WTC11 (cell line): ENCODE results near the gene SPRED2. TPM values are rescaled to one million over a fixed set of nuclear protein-coding genes. Genes with fewer than 3 reads are reported as not detected.

Experiments used
- ATAC-seq: fragments of 200-7000 bp; cut with Tn5 transposase; 2 replicates; pipeline ENCODE4 v1.10.0; 2021; ENCODE audit warnings: mild to moderate bottlenecking, moderate library complexity
- CTCF ChIA-PET: fragments of 300-600 bp; sonication (Branson Sonifier 250); formaldehyde crosslinking; loops from one replicate; lab custom pipeline; 2021; ENCODE audit warnings: antibody characterized with exemption; lab: Charles Lee
- POLR2A ChIA-PET: fragments of 350-600 bp; sonication (Branson Sonifier 250); formaldehyde crosslinking; loops from one replicate; lab custom pipeline; 2021; ENCODE audit warnings: antibody characterized with exemption; lab: Charles Lee
- DNase-seq: peaks from one replicate; pipeline ENCODE4 v3.0.0; 2021; ENCODE audit warnings: low spot score
- H3K27ac Mint-ChIP-seq: 2 replicates; pipeline ENCODE4 v1.8.0; 2021; ENCODE audit warnings: mixed read lengths
- H3K27me3 Mint-ChIP-seq: 2 replicates; pipeline ENCODE4 v1.8.0; 2021; ENCODE audit warnings: low read depth, mild to moderate bottlenecking, moderate library complexity, mixed read lengths
- H3K36me3 Mint-ChIP-seq: 2 replicates; pipeline ENCODE4 v1.8.0; 2021; ENCODE audit warnings: mixed read lengths
- H3K4me1 Mint-ChIP-seq: 2 replicates; pipeline ENCODE4 v1.8.0; 2022; ENCODE audit warnings: mixed read lengths
- H3K4me3 Mint-ChIP-seq: 2 replicates; pipeline ENCODE4 v1.8.0; 2021; ENCODE audit warnings: mild to moderate bottlenecking, moderate library complexity, mixed read lengths
- H3K9me3 Mint-ChIP-seq: 2 replicates; pipeline ENCODE4 v1.8.0; 2021; ENCODE audit warnings: mixed read lengths
- AFF4 ChIP-seq: sonication (generic); formaldehyde crosslinking; IDR thresholded peaks from 2 replicates; pipeline ENCODE4 v1.8.1; 2023; ENCODE audit warnings: mild to moderate bottlenecking, missing genetic modification reagents, borderline replicate concordance
- ARID4B ChIP-seq: sonication (generic); formaldehyde crosslinking; IDR thresholded peaks from 2 replicates; pipeline ENCODE4 v1.8.0; 2023; ENCODE audit warnings: missing genetic modification reagents, mild to moderate bottlenecking, borderline replicate concordance
- ATF1 ChIP-seq: sonication (generic); formaldehyde crosslinking; IDR thresholded peaks from 2 replicates; pipeline ENCODE4 v1.8.1; 2023; ENCODE audit warnings: mild to moderate bottlenecking, moderate library complexity, missing genetic modification reagents
- ATF2 ChIP-seq: sonication (generic); formaldehyde crosslinking; IDR thresholded peaks from 2 replicates; pipeline ENCODE4 v1.8.1; 2022; ENCODE audit warnings: low read depth, missing genetic modification reagents, borderline replicate concordance
- CDX4 ChIP-seq: fragments of 250-450 bp; sonication (Bioruptor Pico); IDR thresholded peaks from 2 replicates; pipeline ENCODE4 v1.9.0; 2021; ENCODE audit warnings: moderate library complexity, mild to moderate bottlenecking, inconsistent platforms, borderline replicate concordance
- E2F4 ChIP-seq: sonication (generic); formaldehyde crosslinking; IDR thresholded peaks from 2 replicates; pipeline ENCODE4 v1.8.1; 2022; ENCODE audit warnings: low read depth, mild to moderate bottlenecking, moderate library complexity, missing genetic modification reagents, borderline replicate concordance
- FOXK1 ChIP-seq: sonication (generic); formaldehyde crosslinking; IDR thresholded peaks from 2 replicates; pipeline ENCODE4 v1.8.0; 2022; ENCODE audit warnings: mild to moderate bottlenecking, moderate library complexity, missing genetic modification reagents
- HMGA2 ChIP-seq: fragments of 250-450 bp; sonication (Bioruptor Pico); IDR thresholded peaks from 2 replicates; pipeline ENCODE4 v1.4.0; 2021; ENCODE audit warnings: mild to moderate bottlenecking, moderate library complexity
- IRF1 ChIP-seq: sonication (generic); formaldehyde crosslinking; IDR thresholded peaks from 2 replicates; pipeline ENCODE4 v1.8.0; 2023; ENCODE audit warnings: missing genetic modification reagents
- IRF2 ChIP-seq: sonication (generic); formaldehyde crosslinking; IDR thresholded peaks from 2 replicates; pipeline ENCODE4 v1.8.0; 2022; ENCODE audit warnings: low read depth, missing genetic modification reagents, borderline replicate concordance
- NR2C2 ChIP-seq: sonication (generic); formaldehyde crosslinking; IDR thresholded peaks from 2 replicates; pipeline ENCODE4 v1.8.0; 2022; ENCODE audit warnings: mild to moderate bottlenecking, missing genetic modification reagents
- PRDM15 ChIP-seq: sonication (generic); formaldehyde crosslinking; IDR thresholded peaks from 2 replicates; pipeline ENCODE4 v1.8.0; 2022; ENCODE audit warnings: missing genetic modification reagents
- ZNF396 ChIP-seq: fragments of 250-450 bp; sonication (Bioruptor Pico); IDR thresholded peaks from 2 replicates; pipeline ENCODE4 v1.8.0; 2021; ENCODE audit warnings: mild to moderate bottlenecking, moderate library complexity, borderline replicate concordance
- ZNF423 ChIP-seq: fragments of 250-450 bp; sonication (Bioruptor Pico); IDR thresholded peaks from 2 replicates; pipeline ENCODE4 v2.1.2; 2022; ENCODE audit warnings: mild to moderate bottlenecking, moderate library complexity
- total RNA-seq: library from RNA; stranded (reverse); gene quantifications from 3 replicates; pipeline ENCODE4 v1.2.3, GENCODE V29; 2021

SPRED2 gene
- total RNA-seq, 1 experiment from 2014 or later, result 34.1 TPM

GRCh38 chr2:65293376-65293775 is 139.0 kb downstream of the SPRED2 start:
- H3K4me1 Mint-ChIP-seq, result peaks cover 21% of the 10 kb centered on the region
- DNase-seq (no peak), ATAC-seq (peak; percentile 26; the same call in 1 of the 2 replicates)
- no peak for TF ChIP-seq ZNF396 (CRISPR knock-in tag)
- no peak for TF ChIP-seq ATF1 (CRISPR knock-in tag)
- no peak for TF ChIP-seq E2F4 (CRISPR knock-in tag)
- TF ChIP-seq ZNF423, result no peak
- TF ChIP-seq CDX4 (CRISPR knock-in tag), result no peak
- no peaks in the 10 kb centered on the region for H3K9me3 Mint-ChIP-seq
- peaks cover 9% of the 10 kb centered on the region for H3K27me3 Mint-ChIP-seq
- H3K4me3 Mint-ChIP-seq, result no peak overlapping the region
- POLR2A ChIA-PET, result interaction anchor here (0.6 kb wide), 1 partner anchor 291 kb away, joined by 11 read pairs; no protein-coding TSS in a partner anchor
- CTCF ChIA-PET, result interaction anchor here (0.7 to 2.3 kb wide), 6 partner anchors 8 to 347 kb away, joined by 3 to 8 read pairs (median 4); no protein-coding TSS in a partner anchor
- H3K36me3 Mint-ChIP-seq, result no peaks in the 10 kb centered on the region
- H3K27ac Mint-ChIP-seq, result no peak overlapping the region

GRCh38 chr2:65292461-65293011 is 139.9 kb downstream of the SPRED2 start:
- TF ChIP-seq NR2C2 (CRISPR knock-in tag) (no peak), PRDM15 (CRISPR knock-in tag) (peak; percentile 29; the same call in 1 of the 2 replicates)
- peaks cover 21% of the 10 kb centered on the region for H3K4me1 Mint-ChIP-seq
- no peak overlapping the region for H3K27ac Mint-ChIP-seq
- DNase-seq (no peak), ATAC-seq (peak; percentile 25)
- ChIA-PET CTCF (interaction anchor here (0.7 to 0.9 kb wide), 2 partner anchors 8 to 28 kb away, joined by 3 to 4 read pairs; no protein-coding TSS in a partner anchor), POLR2A (no interaction called here)
- peaks cover 16% of the 10 kb centered on the region for H3K27me3 Mint-ChIP-seq
- H3K9me3 Mint-ChIP-seq, result no peaks in the 10 kb centered on the region
- no peaks in the 10 kb centered on the region for H3K36me3 Mint-ChIP-seq
- H3K4me3 Mint-ChIP-seq, result no peak overlapping the region

- no peak for ATAC-seq
- Mint-ChIP-seq H3K9me3 (no peaks in the 10 kb centered on the region), H3K27ac (no peak overlapping the region), H3K4me3 (no peak overlapping the region), H3K36me3 (no peaks in the 10 kb centered on the region), H3K4me1 (peaks cover 21% of the 10 kb centered on the region), H3K27me3 (peaks cover 19% of the 10 kb centered on the region)
- POLR2A ChIA-PET, result no interaction called here
- DNase-seq, result no peak
- CTCF ChIA-PET, result interaction anchor here (0.7 kb wide), 1 partner anchor 29 kb away, joined by 3 read pairs; no protein-coding TSS in a partner anchor
- TF ChIP-seq IRF2 (CRISPR knock-in tag) (no peak), IRF1 (CRISPR knock-in tag) (no peak), HMGA2 (CRISPR knock-in tag) (no peak), ARID4B (CRISPR knock-in tag) (no peak), AFF4 (CRISPR knock-in tag) (no peak), FOXK1 (CRISPR knock-in tag) (no peak), ATF2 (CRISPR knock-in tag) (no peak)
Observed at GRCh38 chr2:65292106-65292400, 140.3 kb downstream of the SPRED2 start.
